Measurements from ENCODE around the gene NQO2.
A peak's percentile ranks its signal among the peaks of the same experiment; 100 is the strongest.
"Not testable (repeated sequence)": the region's sequence is repeated elsewhere in the genome, so short reads cannot be mapped to it uniquely, and the experiment has no call there.

NQO2 gene

GRCh38 chr6:2989332-2990247, 10.1 kb upstream of the NQO2 start:
- peak; percentile 48 to 64 (median 64) for DNase-seq (ENCODE audit: low read depth in 3 of 3)

- no peak for DNase-seq (ENCODE audit: low read depth in 3 of 3)
These were observed 9.3 kb upstream of the NQO2 start for GRCh38 chr6:2990248-2990931.

GRCh38 chr6:2990932-2991506, 8.7 kb upstream of the NQO2 start:
- DNase-seq (ENCODE audit: low read depth in 3 of 3): no peak

- no peak for DNase-seq (ENCODE audit: low read depth in 3 of 3)
These were observed 7.2 kb upstream of the NQO2 start for GRCh38 chr6:2992330-2992979.

GRCh38 chr6:2993755-2994317, 5.9 kb upstream of the NQO2 start:
- DNase-seq (ENCODE audit: low read depth in 3 of 3): no peak

GRCh38 chr6:2998249-2998997, 1.3 kb upstream of the NQO2 start:
- DNase-seq (ENCODE audit: low read depth in 3 of 3): peak in 1 of 3 experiments; percentile 35

GRCh38 chr6:2998998-2999617, 586 bp upstream of the NQO2 start:
- peak in 1 of 3 experiments; percentile 64 for DNase-seq (ENCODE audit: low read depth in 3 of 3)

GRCh38 chr6:3001146-3001772, 1.6 kb downstream of the NQO2 start:
- no peak for DNase-seq (ENCODE audit: low read depth in 3 of 3)

GRCh38 chr6:3001773-3002293, 2.1 kb downstream of the NQO2 start:
- DNase-seq (ENCODE audit: low read depth in 3 of 3): no peak

GRCh38 chr6:3003226-3003625, 3.5 kb downstream of the NQO2 start:
- DNase-seq (ENCODE audit: low read depth in 3 of 3): not testable (repeated sequence)

GRCh38 chr6:3005077-3005476, 5.4 kb downstream of the NQO2 start:
- DNase-seq (ENCODE audit: low read depth in 3 of 3): no peak

- no peak for DNase-seq (ENCODE audit: low read depth in 3 of 3)
These were observed 6.2 kb downstream of the NQO2 start for GRCh38 chr6:3005874-3006273.

GRCh38 chr6:3006476-3006875, 6.8 kb downstream of the NQO2 start:
- no peak for DNase-seq (ENCODE audit: low read depth in 3 of 3)

GRCh38 chr6:3007571-3007970, 7.9 kb downstream of the NQO2 start:
- DNase-seq (ENCODE audit: low read depth in 3 of 3): no peak

GRCh38 chr6:3008712-3009265, 9.1 kb downstream of the NQO2 start:
- not testable (repeated sequence) for DNase-seq (ENCODE audit: low read depth in 3 of 3)

- DNase-seq (ENCODE audit: low read depth in 3 of 3): no peak
These were observed 10.2 kb downstream of the NQO2 start for GRCh38 chr6:3009930-3010329.

- DNase-seq (ENCODE audit: low read depth in 3 of 3): no peak
These were observed 11.5 kb downstream of the NQO2 start for GRCh38 chr6:3011158-3011557.

- no peak for DNase-seq (ENCODE audit: low read depth in 3 of 3)
These were observed 11.9 kb downstream of the NQO2 start for GRCh38 chr6:3011592-3011991.

GRCh38 chr6:3013486-3013885, 13.8 kb downstream of the NQO2 start:
- no peak for DNase-seq (ENCODE audit: low read depth in 3 of 3)
